ENCODE results near the gene TMBIM1. TPM values are rescaled to one million over a fixed set of nuclear protein-coding genes. Genes with fewer than 3 reads are reported as not detected.
"Not testable (repeated sequence)": the region's sequence is repeated elsewhere in the genome, so short reads cannot be mapped to it uniquely, and the experiment has no call there.

Gene TMBIM1
- polyA plus RNA-seq, 3 donors, result 101 to 139 (median 129) TPM

DNA sequence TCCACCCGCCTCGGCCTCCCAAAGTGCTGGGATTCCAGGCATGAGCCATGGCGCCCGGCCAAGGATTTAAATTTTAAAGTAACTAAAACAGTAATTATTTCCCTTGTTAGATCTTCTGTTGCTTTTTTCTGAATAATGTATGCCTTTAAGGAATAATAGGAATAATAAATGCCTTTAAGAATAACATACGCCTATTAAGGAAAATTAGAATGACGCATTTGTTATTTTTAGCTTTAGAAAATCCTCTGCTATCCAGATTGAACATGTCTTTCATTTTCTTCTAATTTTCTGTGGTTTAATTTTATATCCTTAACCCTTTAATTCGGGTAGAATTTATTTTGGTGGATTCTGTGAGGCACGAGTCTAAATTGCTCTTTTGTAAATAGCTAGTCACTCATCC is 23.1 kb upstream of the TMBIM1 start:
- TF ChIP-seq, protein P1, sequence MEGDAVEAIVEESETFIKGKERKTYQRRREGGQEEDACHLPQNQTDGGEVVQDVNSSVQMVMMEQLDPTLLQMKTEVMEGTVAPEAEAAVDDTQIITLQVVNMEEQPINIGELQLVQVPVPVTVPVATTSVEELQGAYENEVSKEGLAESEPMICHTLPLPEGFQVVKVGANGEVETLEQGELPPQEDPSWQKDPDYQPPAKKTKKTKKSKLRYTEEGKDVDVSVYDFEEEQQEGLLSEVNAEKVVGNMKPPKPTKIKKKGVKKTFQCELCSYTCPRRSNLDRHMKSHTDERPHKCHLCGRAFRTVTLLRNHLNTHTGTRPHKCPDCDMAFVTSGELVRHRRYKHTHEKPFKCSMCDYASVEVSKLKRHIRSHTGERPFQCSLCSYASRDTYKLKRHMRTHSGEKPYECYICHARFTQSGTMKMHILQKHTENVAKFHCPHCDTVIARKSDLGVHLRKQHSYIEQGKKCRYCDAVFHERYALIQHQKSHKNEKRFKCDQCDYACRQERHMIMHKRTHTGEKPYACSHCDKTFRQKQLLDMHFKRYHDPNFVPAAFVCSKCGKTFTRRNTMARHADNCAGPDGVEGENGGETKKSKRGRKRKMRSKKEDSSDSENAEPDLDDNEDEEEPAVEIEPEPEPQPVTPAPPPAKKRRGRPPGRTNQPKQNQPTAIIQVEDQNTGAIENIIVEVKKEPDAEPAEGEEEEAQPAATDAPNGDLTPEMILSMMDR (IDR thresholded peaks at IDR 0.05), result no peak
- Histone ChIP-seq H3K4me1 (ENCODE audit: control insufficient read depth in 1 of 2, insufficient read depth in 2 of 2, low read length in 2 of 2) (peaks cover 72 to 83% of the 10 kb centered on the region in 2 donors), H3K79me2 (ENCODE audit: insufficient read depth, low read length) (no peaks in the 10 kb centered on the region), H2AFZ (ENCODE audit: insufficient read depth, low read depth, low read length, poor library complexity, severe bottlenecking) (no peak overlapping the region), H3K9me3 (replicated peaks in 1 of 2; ENCODE audit: control insufficient read depth in 1 of 2, insufficient read depth in 1 of 2, low read length in 2 of 2) (no peaks in the 10 kb centered on the region), H3K27me3 (ENCODE audit: control insufficient read depth in 2 of 2, insufficient read depth in 2 of 2, low read length in 2 of 2) (no peaks in the 10 kb centered on the region), H4K20me1 (ENCODE audit: insufficient read depth, low read length) (no peaks in the 10 kb centered on the region), H3K36me3 (replicated peaks in 1 of 2; ENCODE audit: control insufficient read depth in 1 of 2, insufficient read depth in 2 of 2, low read length in 2 of 2) (no peaks in the 10 kb centered on the region), H3K4me2 (replicated peaks; ENCODE audit: extremely low read depth, low read length, poor library complexity, severe bottlenecking) (no peak overlapping the region), H3K9ac (ENCODE audit: insufficient read depth, low read length, poor library complexity, severe bottlenecking) (no peak overlapping the region), H3K27ac (ENCODE audit: low read depth in 1 of 2, low read length in 2 of 2) (peak overlapping the region in 1 of 2 donors; percentile 89), H3K4me3 (replicated peaks in 1 of 3; ENCODE audit: low read depth in 2 of 3, low read length in 3 of 3) (peak overlapping the region in 1 of 3 experiments; percentile 33)
- H3K4me3 Mint-ChIP-seq, result no peak overlapping the region
- H3K4me1 Mint-ChIP-seq, result peaks cover 77% of the 10 kb centered on the region
- no peak for DNase-seq
- no CpG with 5 or more reads among the region's 8 CpGs for WGBS (ENCODE audit: insufficient coverage)
- intact Hi-C loops (cut with micrococcal nuclease), result no loop called here
- peaks cover 0 to 2% (median 0%) of the 10 kb centered on the region in 3 donors for H3K27me3 Mint-ChIP-seq (ENCODE audit: low read depth in 3 of 3)
- H3K27ac Mint-ChIP-seq, result peak overlapping the region in 5 of 7 donors; percentile 74 to 99 (median 96)
- H3K9me3 Mint-ChIP-seq, result peaks cover 0 to 2% (median 0%) of the 10 kb centered on the region in 7 donors
- H3K36me3 Mint-ChIP-seq, result peaks cover 3 to 6% of the 10 kb centered on the region in 2 donors

DNA sequence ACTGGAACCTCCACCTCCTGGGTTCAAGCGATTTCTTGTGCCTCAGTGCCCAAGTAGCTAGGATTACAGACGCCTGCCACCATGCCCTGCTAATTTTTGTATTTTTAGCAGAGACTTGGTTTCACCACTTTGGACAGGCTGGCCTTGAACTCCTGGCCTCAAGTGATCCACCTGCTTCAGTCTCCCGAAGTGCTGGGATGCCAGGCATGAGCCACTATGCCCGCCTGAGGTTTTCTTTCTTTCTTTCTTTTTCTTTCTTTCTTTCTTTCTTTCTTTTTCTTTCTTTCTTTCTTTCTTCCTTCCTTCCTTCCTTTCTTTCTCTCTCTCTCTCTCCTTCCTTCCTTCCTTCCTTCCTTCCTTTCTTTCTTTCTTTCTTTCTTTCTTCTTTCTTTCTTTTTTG is 22.5 kb upstream of the TMBIM1 start:
- intact Hi-C loops (cut with micrococcal nuclease), result not testable (repeated sequence)
- peak overlapping the region; percentile 20 to 80 (median 65) for H3K27ac Mint-ChIP-seq

More for the DNA sequence above, 22.5 kb upstream of the TMBIM1 start:
- not testable (repeated sequence) for DNase-seq; H3K27me3 ChIP-seq (ENCODE audit: control insufficient read depth in 2 of 2, insufficient read depth in 2 of 2, low read length in 2 of 2); H3K9ac ChIP-seq (ENCODE audit: insufficient read depth, low read length, poor library complexity, severe bottlenecking); H3K4me2 ChIP-seq (replicated peaks; ENCODE audit: extremely low read depth, low read length, poor library complexity, severe bottlenecking); H3K9me3 ChIP-seq (replicated peaks in 1 of 2; ENCODE audit: control insufficient read depth in 1 of 2, insufficient read depth in 1 of 2, low read length in 2 of 2); H3K36me3 Mint-ChIP-seq; H3K36me3 ChIP-seq (replicated peaks in 1 of 2; ENCODE audit: control insufficient read depth in 1 of 2, insufficient read depth in 2 of 2, low read length in 2 of 2); H3K79me2 ChIP-seq (ENCODE audit: insufficient read depth, low read length); H2AFZ ChIP-seq (ENCODE audit: insufficient read depth, low read depth, low read length, poor library complexity, severe bottlenecking); H3K4me3 Mint-ChIP-seq; H4K20me1 ChIP-seq (ENCODE audit: insufficient read depth, low read length); H3K27me3 Mint-ChIP-seq (ENCODE audit: low read depth in 3 of 3); H3K4me3 ChIP-seq (replicated peaks in 1 of 3; ENCODE audit: low read depth in 2 of 3, low read length in 3 of 3); H3K9me3 Mint-ChIP-seq
- Histone ChIP-seq H3K4me1 (ENCODE audit: control insufficient read depth in 1 of 2, insufficient read depth in 2 of 2, low read length in 2 of 2) (peaks cover 65 to 77% of the 10 kb centered on the region in 2 donors), H3K27ac (ENCODE audit: low read depth in 1 of 2, low read length in 2 of 2) (peak overlapping the region in 1 of 2 donors; percentile 45)
- H3K4me1 Mint-ChIP-seq, result peaks cover 71% of the 10 kb centered on the region
- 100% methylated on average over 4 of the region's 4 CpGs for whole genome bisulfite sequencing (ENCODE audit: insufficient coverage)
